Measurements from ENCODE around the gene ELOVL5.
"Not testable (repeated sequence)": the region's sequence is repeated elsewhere in the genome, so short reads cannot be mapped to it uniquely, and the experiment has no call there.

ELOVL5 gene

DNA sequence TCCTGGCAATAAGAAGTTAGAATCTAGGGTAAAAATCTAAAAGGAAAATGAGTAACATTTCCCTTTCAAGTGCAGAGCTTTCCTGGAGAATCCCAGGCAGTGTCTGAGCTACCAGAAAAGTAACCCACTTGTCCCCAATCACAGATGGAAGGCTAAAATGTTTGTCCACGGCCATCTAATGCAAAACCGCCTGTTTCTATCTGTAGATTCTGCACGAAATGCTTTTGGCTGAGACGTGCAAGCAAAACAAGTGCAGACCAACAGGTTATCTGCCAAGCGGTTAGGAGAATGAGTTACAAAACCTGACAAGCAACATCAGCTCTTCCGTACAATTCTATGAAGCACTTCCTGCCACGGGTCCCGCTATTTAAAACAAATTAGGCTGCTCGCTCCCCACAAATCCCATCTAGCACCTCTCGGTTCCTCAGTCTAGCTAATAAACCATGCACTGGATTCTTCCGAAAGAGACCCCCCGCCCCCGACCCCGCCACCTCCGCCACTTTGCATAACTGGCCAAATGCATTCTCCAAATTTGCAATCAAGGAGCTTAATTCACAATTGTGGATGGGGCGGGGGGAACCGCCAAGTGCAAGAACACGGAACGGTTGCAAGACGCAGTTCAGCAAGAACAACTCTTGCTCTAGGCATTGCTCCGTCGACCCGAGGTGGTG lies 1.4 kb downstream of the ELOVL5 start:
- peaks cover 29% of the 10 kb centered on the region for H3K36me3 Mint-ChIP-seq (ENCODE audit: low read depth)
- no peaks in the 10 kb centered on the region for H3K27me3 Mint-ChIP-seq
- no peaks in the 10 kb centered on the region for H3K9me3 Mint-ChIP-seq
- H3K4me3 Mint-ChIP-seq: peak overlapping the region; percentile 93
- peak overlapping the region; percentile 72 for H3K27ac Mint-ChIP-seq
- peaks cover 56% of the 10 kb centered on the region for H3K4me1 Mint-ChIP-seq (ENCODE audit: low read depth)

DNA sequence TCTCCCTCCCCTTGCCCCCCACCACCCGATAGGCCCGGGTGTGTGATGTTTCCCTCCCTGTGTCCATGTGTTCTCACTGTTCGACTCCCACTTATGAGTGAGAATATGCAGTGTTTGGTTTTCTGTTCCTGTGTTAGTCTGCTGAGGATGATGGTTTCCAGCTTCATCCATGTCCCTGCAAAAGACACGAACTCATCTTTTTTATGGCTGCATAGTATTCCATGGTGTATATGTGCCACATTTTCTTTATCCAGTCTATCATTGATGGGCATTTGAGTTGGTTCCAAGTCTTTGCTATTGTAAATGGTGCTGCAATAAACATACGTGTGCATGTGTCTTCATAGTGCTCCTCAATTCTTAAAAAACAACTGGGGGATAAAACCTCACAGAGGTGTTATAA lies 2.7 kb downstream of the ELOVL5 start:
- Mint-ChIP-seq H3K36me3 (ENCODE audit: low read depth) (peaks cover 31% of the 10 kb centered on the region), H3K27ac (peak overlapping the region; percentile 61), H3K4me1 (ENCODE audit: low read depth) (peaks cover 70% of the 10 kb centered on the region), H3K4me3 (peak overlapping the region; percentile 93)
- H3K9me3 Mint-ChIP-seq, H3K27me3 Mint-ChIP-seq: not testable (repeated sequence)

DNA sequence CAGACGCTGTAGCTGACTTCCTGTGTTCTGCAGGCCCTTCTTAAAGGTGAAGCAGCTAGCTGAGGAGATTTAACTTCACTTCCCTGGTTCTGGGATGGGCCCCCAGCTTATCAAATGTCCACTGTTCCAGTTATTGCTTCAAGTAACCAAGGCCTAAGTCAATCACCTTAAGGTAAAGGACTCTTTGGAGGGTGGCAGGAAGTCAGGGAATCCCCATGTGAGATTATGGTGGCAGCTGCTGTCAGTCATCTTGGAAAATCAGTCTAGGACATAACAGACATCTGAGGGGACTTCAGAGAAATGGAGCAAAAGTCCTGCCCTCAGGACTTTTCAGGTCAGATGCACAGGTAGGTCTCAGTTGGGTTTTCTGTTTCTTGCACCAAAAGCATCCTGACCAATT lies 3.8 kb downstream of the ELOVL5 start:
- peak overlapping the region; percentile 19 for H3K4me3 Mint-ChIP-seq
- H3K27me3 Mint-ChIP-seq: no peaks in the 10 kb centered on the region

DNA sequence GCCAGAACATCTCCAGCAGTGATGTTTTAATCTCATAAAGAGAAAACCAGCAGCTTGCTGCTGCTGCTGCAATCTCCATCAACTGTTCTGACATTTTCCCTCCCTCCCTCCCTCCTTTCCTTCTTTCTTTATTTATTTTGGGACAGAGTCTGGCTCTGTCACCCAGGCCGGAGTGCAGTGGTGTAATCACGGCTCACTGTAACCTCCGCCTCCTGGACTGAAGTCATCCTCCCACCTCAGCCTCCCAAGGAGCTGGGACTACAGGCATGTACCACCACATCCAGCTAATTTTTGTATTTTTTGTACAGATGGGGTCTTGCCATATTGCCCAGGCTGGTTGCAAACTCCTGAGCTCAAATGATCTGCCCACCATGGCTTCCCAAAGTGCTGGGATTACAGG lies 5.7 kb downstream of the ELOVL5 start:
- Mint-ChIP-seq H3K27ac (peak overlapping the region; percentile 53), H3K4me1 (ENCODE audit: low read depth) (peaks cover 87% of the 10 kb centered on the region), H3K36me3 (ENCODE audit: low read depth) (peaks cover 33% of the 10 kb centered on the region), H3K4me3 (no peak overlapping the region), H3K27me3 (no peaks in the 10 kb centered on the region), H3K9me3 (no peaks in the 10 kb centered on the region)

More for the DNA sequence above, 3.8 kb downstream of the ELOVL5 start:
- Mint-ChIP-seq H3K27ac (peak overlapping the region; percentile 43), H3K36me3 (ENCODE audit: low read depth) (peaks cover 33% of the 10 kb centered on the region), H3K4me1 (ENCODE audit: low read depth) (peaks cover 76% of the 10 kb centered on the region), H3K9me3 (no peaks in the 10 kb centered on the region)

DNA sequence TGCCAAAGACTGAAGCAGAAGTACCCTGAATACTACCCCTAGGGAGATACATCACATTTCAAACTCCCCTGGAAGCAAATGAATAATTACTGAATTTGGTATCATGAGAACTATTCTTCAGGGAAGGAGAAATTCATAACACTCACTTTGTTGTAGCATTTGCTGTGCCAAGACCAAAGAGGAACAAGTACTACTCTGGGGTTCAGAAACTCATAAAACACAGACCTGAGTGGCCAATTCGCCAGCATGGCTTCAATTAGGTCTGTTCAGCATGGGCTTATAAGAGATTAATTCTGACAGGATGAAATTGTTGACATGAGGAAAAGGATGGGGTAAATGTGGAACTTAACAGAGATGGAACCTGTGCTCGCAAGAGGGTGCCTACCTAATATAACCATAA lies 6.5 kb downstream of the ELOVL5 start:
- peak overlapping the region; percentile 47 for H3K27ac Mint-ChIP-seq
- no peak overlapping the region for H3K4me3 Mint-ChIP-seq
- no peaks in the 10 kb centered on the region for H3K9me3 Mint-ChIP-seq
- H3K27me3 Mint-ChIP-seq: no peaks in the 10 kb centered on the region
- peaks cover 95% of the 10 kb centered on the region for H3K4me1 Mint-ChIP-seq (ENCODE audit: low read depth)
- H3K36me3 Mint-ChIP-seq (ENCODE audit: low read depth): peaks cover 40% of the 10 kb centered on the region

DNA sequence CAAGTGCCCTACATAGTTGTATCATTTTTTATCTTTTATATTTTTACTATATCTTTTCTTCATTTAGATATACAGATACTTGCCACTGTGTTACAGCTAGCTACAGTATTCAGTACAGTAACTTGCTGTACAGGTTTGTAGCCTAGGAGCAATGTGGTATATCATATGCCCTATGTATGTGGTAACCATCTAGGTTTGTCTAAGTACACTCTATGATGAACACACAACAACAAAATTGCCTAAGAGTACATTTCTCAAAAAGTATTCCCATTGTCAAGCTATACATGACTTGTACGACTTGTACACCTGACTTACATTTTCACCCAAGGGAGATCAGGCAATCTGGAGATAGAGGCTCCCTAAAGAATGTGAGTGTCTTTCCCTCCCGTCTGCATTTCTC lies 8.2 kb downstream of the ELOVL5 start:
- H3K36me3 Mint-ChIP-seq (ENCODE audit: low read depth): peaks cover 30% of the 10 kb centered on the region
- H3K27ac Mint-ChIP-seq: no peak overlapping the region
- H3K9me3 Mint-ChIP-seq: no peaks in the 10 kb centered on the region
- peaks cover 95% of the 10 kb centered on the region for H3K4me1 Mint-ChIP-seq (ENCODE audit: low read depth)
- H3K4me3 Mint-ChIP-seq: no peak overlapping the region
- H3K27me3 Mint-ChIP-seq: no peaks in the 10 kb centered on the region

DNA sequence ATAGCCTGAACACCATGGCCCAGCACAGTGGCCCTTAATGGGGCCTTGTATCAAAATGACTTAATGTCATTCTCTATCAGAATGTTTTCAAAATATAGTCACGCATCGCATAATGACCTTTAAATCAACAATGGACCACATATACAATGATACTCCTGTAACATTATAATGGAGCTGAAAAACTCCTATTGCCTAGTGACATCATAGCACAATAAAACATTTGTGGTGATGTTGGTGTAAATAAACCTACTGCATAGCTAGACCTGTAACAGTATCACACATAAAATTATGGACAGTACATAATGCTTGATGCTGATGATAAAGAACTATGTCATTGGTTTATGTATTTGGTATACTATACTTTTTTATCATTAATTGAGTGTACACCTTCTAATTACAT lies 9.3 kb downstream of the ELOVL5 start:
- no peaks in the 10 kb centered on the region for H3K27me3 Mint-ChIP-seq
- H3K4me1 Mint-ChIP-seq (ENCODE audit: low read depth): peaks cover 95% of the 10 kb centered on the region
- H3K27ac Mint-ChIP-seq: no peak overlapping the region
- H3K36me3 Mint-ChIP-seq (ENCODE audit: low read depth): peaks cover 26% of the 10 kb centered on the region
- H3K4me3 Mint-ChIP-seq: no peak overlapping the region
- no peaks in the 10 kb centered on the region for H3K9me3 Mint-ChIP-seq

DNA sequence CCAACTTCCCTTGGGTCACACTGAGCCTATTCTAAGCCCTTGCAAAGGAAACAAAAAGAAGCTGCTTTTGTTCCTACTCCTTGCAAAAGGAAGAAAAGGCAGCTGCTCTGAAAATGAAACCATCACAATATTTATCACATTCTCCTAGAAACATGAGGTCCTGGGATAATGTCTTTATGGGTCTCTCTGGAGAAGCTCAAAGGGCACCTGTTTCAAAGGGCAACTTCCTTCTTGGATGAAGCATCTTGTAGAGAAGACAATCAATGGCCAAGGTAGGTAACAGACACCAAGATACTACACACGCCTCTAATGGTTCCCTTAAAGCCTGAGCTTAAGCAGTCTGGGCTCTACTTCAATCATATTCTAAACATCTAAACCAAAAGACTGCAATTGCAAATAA lies 10.4 kb downstream of the ELOVL5 start:
- no peaks in the 10 kb centered on the region for H3K27me3 Mint-ChIP-seq
- H3K36me3 Mint-ChIP-seq (ENCODE audit: low read depth): peaks cover 19% of the 10 kb centered on the region
- H3K27ac Mint-ChIP-seq: peak overlapping the region; percentile 74
- H3K4me3 Mint-ChIP-seq: no peak overlapping the region
- H3K9me3 Mint-ChIP-seq: no peaks in the 10 kb centered on the region
- H3K4me1 Mint-ChIP-seq (ENCODE audit: low read depth): peaks cover 95% of the 10 kb centered on the region

DNA sequence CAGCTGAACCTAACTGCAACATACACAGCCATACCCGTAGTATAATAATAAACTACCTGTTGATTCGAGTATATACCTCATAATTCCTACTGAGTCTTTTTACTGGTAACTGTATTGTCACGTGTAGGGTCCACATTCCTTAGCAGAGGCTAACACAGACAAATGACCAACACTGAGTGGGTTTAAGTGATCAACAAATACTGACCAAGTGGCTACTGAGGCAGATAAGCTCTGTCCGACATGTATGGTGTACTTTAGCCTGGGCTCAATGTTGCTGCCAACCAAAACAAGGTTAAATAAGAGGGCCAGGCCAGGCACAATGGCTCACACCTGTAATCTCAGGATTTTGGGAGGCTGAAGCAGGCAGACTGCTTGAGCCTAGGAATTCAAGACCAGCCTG lies 12.7 kb downstream of the ELOVL5 start:
- Mint-ChIP-seq H3K4me3 (peak overlapping the region; percentile 78), H3K27ac (peak overlapping the region; percentile 95), H3K9me3 (peaks cover 3% of the 10 kb centered on the region), H3K4me1 (ENCODE audit: low read depth) (peaks cover 94% of the 10 kb centered on the region), H3K36me3 (ENCODE audit: low read depth) (peaks cover 39% of the 10 kb centered on the region), H3K27me3 (no peaks in the 10 kb centered on the region)

DNA sequence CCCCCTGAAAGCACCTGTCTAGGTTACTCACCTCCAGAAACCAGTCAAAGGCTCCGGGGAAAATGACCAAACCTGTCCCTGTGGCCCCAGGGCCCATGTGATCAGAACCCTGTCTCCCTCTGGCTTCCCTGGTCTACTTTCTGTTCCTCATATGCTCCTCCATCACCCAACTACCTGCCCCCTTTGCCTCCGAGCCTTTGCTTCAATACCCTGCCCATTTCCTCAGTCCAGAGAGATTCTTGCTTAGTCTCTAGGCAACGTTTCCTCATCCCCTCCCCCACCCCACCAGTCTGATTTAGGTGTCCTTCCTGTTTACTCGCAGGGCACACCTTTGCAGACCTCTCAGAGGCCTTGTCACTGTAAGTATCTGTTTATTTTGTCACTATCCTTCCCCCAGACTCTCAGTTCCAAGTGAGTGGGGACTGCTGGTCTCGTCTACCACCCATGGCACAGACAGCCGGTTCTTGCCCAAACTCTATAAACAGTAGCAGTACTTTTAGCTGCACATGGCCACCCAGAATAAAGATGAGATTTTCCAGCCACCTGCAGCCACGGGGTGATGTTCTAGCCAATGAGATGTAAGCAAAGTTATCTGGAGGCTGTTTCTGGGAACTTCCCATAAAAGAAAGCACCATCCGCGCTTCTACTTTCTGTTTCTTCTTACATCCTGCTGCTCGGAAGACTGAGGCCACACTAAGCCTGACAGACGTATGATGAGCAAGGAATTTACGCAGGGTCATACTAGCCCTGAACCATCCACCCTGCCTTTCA lies 13.3 kb downstream of the ELOVL5 start:
- peaks cover 42% of the 10 kb centered on the region for H3K36me3 Mint-ChIP-seq (ENCODE audit: low read depth)
- peaks cover 3% of the 10 kb centered on the region for H3K9me3 Mint-ChIP-seq

DNA sequence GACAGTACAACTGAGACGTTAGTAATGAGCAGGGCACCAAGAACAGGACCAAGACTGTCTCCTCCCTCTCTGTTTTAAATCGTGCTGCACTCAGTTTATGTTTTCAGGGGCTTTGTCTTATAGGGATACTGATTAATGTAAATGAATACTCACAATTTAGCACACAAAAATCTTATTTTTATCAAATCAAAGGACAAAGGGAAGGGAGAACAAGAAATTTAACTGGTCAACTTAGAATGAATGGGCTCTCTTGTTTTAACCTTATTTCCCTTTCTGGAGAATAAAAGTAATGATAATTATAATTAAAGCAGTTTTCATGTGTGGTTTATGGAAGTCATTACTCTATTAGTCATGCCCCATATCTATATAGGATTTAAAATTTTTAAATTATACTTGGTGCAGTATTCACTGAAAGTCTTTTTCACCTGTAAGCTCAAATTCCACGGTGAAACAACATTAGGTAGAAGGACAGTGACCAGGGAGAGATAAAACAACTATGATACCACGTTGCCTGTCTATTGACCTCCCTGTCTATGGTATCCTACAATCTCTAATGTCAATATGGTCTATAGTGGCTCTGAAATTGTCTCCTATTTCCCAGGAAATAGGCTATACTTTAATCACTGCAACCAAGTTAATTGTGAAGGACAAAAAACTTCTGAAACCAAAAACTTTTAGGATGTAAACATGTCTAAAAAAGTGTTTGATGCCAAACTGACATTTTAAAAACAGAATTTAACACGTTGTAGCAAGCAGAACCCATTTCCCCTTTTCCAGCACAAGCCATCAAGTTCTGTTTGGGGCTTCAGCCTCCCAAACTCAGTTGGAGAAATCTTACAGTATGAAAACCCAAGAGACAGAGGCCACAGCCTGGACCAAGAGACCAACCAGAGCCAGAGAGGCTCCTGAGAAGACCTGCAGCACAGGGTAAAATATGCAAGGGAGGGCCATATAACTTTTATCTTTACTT lies 15.0 kb downstream of the ELOVL5 start:
- Mint-ChIP-seq H3K4me3 (peak overlapping the region; percentile 62), H3K4me1 (ENCODE audit: low read depth) (peaks cover 83% of the 10 kb centered on the region), H3K9me3 (peaks cover 3% of the 10 kb centered on the region), H3K36me3 (ENCODE audit: low read depth) (peaks cover 42% of the 10 kb centered on the region), H3K27me3 (no peaks in the 10 kb centered on the region), H3K27ac (peak overlapping the region; percentile 92)

More for the DNA sequence above, 13.3 kb downstream of the ELOVL5 start:
- H3K27me3 Mint-ChIP-seq: no peaks in the 10 kb centered on the region
- H3K4me1 Mint-ChIP-seq (ENCODE audit: low read depth): peaks cover 92% of the 10 kb centered on the region
- H3K4me3 Mint-ChIP-seq: peak overlapping the region; percentile 78
- H3K27ac Mint-ChIP-seq: peak overlapping the region; percentile 95

DNA sequence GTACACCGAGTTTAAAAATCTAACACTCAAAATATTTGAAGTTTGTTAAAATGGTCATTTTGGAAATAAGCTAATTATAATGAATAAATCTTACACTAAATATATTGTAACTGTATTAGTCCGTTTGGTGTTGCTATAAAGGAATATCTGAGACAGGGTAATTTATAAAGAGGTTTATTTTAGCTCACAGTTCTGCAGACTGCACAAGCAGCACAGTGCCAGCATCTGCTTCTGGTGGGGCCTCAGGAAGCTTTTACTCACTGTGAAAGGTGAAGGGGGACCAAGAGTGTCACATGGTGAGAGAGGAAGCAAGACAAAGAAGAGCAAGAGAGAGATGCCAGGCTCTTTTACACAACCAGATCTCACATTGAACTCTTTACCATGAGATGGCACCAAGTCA lies 17.1 kb downstream of the ELOVL5 start:
- Mint-ChIP-seq H3K36me3 (ENCODE audit: low read depth) (peaks cover 40% of the 10 kb centered on the region), H3K27me3 (no peaks in the 10 kb centered on the region), H3K4me3 (no peak overlapping the region), H3K27ac (no peak overlapping the region), H3K4me1 (ENCODE audit: low read depth) (peaks cover 83% of the 10 kb centered on the region), H3K9me3 (peaks cover 3% of the 10 kb centered on the region)

DNA sequence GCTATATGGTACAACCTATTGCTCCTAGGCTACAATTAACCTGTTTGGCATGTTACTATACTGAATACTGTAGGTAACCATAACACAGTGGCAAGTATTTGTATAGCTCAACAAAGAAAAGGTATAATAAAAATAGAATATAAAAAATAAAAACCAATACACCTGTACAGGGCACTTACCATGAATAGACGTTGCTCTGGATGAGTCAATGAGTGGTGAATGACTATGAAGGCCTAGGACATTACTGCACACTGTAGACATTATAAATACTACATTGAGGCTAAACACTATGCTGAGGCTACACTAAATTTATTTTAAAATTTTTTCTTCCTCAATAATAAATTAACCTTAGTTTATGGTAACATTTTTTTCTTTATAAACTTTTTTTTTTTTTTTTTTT lies 18.6 kb downstream of the ELOVL5 start:
- peaks cover 48% of the 10 kb centered on the region for H3K36me3 Mint-ChIP-seq (ENCODE audit: low read depth)
- no peak overlapping the region for H3K27ac Mint-ChIP-seq
- H3K27me3 Mint-ChIP-seq: no peaks in the 10 kb centered on the region
- peaks cover 83% of the 10 kb centered on the region for H3K4me1 Mint-ChIP-seq (ENCODE audit: low read depth)
- no peak overlapping the region for H3K4me3 Mint-ChIP-seq
- peaks cover 3% of the 10 kb centered on the region for H3K9me3 Mint-ChIP-seq

DNA sequence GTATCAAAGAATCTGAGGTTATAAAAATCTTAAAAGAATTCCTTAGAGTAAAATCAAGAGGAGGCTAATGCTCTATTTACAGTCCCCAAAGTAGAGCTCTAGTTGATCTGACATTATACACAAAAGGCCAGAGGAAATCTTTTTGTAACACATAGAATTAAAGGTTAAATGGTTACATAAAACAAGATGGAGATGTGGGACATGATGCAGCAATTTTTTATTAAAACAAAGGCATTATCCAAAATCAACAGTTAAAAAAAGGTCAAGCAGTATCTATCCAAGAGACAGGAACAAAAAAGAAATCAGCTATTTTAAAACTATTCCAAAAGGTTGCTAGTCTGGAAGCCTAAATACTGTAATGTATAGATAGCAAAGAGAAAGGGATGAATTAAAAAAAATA lies 20.4 kb downstream of the ELOVL5 start:
- Mint-ChIP-seq H3K36me3 (ENCODE audit: low read depth) (peaks cover 44% of the 10 kb centered on the region), H3K4me3 (no peak overlapping the region), H3K27me3 (no peaks in the 10 kb centered on the region), H3K9me3 (peaks cover 3% of the 10 kb centered on the region), H3K27ac (no peak overlapping the region), H3K4me1 (ENCODE audit: low read depth) (peaks cover 76% of the 10 kb centered on the region)

DNA sequence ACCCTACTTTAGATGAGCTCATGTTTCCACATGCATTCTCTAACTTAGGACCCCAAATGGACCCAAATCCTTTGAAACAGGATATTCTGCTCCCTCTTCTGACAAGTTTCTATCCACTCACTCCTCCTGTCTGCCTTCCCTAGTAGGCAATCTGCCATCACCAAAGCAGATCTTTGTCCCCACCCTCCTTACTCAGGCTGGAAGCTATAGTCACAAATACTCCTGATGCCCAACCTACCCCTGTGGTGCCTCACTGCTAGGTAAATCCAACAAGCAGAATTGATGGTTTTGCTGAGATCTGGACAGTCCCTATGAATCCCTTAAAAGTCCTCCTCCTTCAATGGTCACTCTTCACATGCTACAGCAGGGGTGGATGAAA lies 21.7 kb downstream of the ELOVL5 start:
- H3K4me3 Mint-ChIP-seq: no peak overlapping the region
- peak overlapping the region; percentile 22 for H3K27ac Mint-ChIP-seq
- H3K27me3 Mint-ChIP-seq: no peaks in the 10 kb centered on the region
- H3K36me3 Mint-ChIP-seq (ENCODE audit: low read depth): peaks cover 31% of the 10 kb centered on the region
- no peaks in the 10 kb centered on the region for H3K9me3 Mint-ChIP-seq
- peaks cover 76% of the 10 kb centered on the region for H3K4me1 Mint-ChIP-seq (ENCODE audit: low read depth)

All from stimulated activated naive CD8-positive, alpha-beta T cell treated with anti-CD3 and anti-CD28 coated beads, Interleukin-15, Interleukin-2, amounts not matched to agents 100 ng/mL and 50 ng/mL, for 24 hours (primary cell).